Measurements from ENCODE around the gene PRKCE.

- no peak for TF ChIP-seq POLR2AphosphoS5 (IDR thresholded peaks at IDR 0.05; ENCODE audit: borderline replicate concordance, low read depth, low read length)
- TF ChIP-seq EZH2 (IDR thresholded peaks at IDR 0.05), result no peak
Measured at GRCh38 chr2:45746888-45747287, 95.4 kb downstream of the PRKCE start.
